Tibial nerve (tissue), 4 donors: ENCODE data around the gene ZNF14.

ENCODE experiments used
- EP300 ChIP-seq, 2 donors: sonication (generic); formaldehyde crosslinking; IDR thresholded peaks; one replicate each; pipeline ENCODE4 v1.6.1; 2017; ENCODE audit warnings: antibody characterized with exemption in 2 of 2, mild to moderate bottlenecking in 1 of 2
- TF ChIP-seq, protein P1 (sequence below), 5 experiments: fragments of 200-600 bp in 3 of 5; fragments of 450-650 bp in 2 of 5; sonication (generic) in 3 of 5; IDR thresholded peaks; one replicate each; pipeline ENCODE4 v1.5.1; 2016 to 2019; ENCODE audit warnings: antibody characterized with exemption in 5 of 5, mild to moderate bottlenecking in 3 of 5, moderate library complexity in 2 of 5

DNA sequence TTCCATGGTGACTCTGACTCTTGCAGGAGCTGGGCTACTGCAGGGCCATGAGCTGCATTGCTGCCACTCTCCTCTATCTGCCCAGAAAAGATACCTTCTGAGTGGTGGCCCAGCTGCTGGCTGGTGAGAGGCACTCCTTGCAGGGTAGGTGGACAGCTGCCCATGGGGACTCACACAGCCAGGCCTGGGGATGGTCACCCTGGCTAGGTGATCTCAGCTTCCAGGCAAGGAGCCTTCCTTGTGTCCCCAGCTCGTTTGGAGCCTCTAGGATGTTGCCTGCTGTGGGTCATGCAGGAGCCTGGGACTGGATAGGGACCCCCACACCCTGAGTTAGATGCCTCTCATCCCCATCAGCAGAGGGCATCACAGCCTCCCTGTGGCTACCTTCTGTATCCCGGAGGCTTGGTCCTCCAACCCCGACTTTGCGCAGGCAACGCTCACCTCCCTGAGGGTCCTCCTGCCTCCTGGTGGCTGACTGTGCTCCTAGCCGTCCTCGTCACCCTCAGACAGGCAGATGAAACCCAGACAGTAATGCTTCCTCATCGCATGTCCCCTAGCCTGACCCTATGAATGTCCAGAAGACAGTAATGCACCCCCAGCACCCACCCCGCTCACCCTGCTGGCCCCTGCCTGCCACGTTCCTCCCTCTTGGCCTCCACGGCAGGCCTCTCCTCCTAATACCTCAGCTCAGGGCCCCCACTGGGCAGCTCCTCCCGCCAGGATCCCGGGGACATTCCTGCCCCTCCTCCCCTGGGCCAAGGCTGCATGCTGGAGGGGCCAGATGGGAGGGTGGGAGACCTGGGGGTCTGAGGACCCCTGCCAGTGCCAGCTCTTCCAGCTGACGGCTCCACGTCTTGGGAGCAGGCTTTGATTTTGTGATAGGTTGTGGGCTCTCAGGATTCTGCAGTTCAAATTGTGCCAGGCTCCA is 13.6 kb upstream of the ZNF14 start:
- no peak for TF ChIP-seq EP300 (IDR thresholded peaks at IDR 0.05)
- TF ChIP-seq, protein P1, sequence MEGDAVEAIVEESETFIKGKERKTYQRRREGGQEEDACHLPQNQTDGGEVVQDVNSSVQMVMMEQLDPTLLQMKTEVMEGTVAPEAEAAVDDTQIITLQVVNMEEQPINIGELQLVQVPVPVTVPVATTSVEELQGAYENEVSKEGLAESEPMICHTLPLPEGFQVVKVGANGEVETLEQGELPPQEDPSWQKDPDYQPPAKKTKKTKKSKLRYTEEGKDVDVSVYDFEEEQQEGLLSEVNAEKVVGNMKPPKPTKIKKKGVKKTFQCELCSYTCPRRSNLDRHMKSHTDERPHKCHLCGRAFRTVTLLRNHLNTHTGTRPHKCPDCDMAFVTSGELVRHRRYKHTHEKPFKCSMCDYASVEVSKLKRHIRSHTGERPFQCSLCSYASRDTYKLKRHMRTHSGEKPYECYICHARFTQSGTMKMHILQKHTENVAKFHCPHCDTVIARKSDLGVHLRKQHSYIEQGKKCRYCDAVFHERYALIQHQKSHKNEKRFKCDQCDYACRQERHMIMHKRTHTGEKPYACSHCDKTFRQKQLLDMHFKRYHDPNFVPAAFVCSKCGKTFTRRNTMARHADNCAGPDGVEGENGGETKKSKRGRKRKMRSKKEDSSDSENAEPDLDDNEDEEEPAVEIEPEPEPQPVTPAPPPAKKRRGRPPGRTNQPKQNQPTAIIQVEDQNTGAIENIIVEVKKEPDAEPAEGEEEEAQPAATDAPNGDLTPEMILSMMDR (IDR thresholded peaks at IDR 0.05), result no peak
